ENCODE data around the gene NPPA. TPM values are rescaled to one million over a fixed set of nuclear protein-coding genes. Genes with fewer than 3 reads are reported as not detected.
"Not testable (repeated sequence)": the region's sequence is repeated elsewhere in the genome, so short reads cannot be mapped to it uniquely, and the experiment has no call there.

NPPA gene
- total RNA-seq (2021; fragmentation: NEBNext Ultra II Directional; extraction: Animal tissue kit (Norgen Biotek cat#: 25700)): not detected
- long read RNA-seq: 0 reads

DNA sequence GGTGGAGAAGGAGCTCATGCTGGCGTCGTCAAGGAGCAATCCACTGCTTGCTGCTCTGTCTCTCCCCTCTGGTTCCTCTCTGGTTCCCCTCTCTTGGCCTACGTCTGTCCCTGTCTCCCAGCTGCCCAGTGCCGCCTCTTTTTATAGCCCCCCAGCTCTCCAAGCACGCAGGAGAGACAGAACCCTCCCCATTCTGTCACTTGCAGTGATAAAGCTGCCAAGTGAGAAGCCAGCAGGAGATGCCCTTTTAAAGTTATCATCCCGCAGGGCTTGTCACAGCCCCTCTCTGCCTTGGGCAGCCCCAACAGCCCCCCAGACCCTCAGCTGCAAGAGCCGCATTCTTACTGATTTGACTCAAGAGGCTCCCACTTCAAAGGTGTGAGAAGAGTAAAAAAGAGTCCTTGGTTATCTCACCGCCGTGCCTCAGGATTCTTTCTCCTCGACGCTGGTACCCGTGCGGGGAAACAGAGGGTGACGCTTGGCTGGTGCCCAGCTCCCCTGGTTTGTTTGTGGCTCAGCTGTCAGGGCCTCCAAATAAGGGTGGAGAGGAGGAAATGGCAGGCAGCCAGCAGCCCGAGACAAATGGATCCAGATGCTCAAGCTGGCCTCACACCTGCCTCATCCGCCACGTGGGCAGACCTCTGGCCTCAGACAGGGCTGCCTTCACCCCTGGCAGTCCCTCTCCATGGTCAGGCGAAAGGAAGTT, at the start of gene NPPA:
TSS of gene NPPA (minus strand) at position 117 of the 706 bp plus-strand sequence. CDS start at position 18, 99 bp downstream.
- Mint-ChIP-seq H3K4me1 (ENCODE audit: low read depth) (peaks cover 8% of the 10 kb centered on the region; the same call in 1 of the 2 replicates), H3K27ac (no peak within 1 kb of the TSS), H3K27me3 (ENCODE audit: insufficient read depth) (peaks cover 22% of the 10 kb centered on the region), H3K4me3 (no peak within 1 kb of the TSS), H3K9me3 (no peaks in the 10 kb centered on the region), H3K36me3 (ENCODE audit: low read depth) (peaks cover 18% of the 10 kb centered on the region)
- DNase-seq: no peak
- TF ChIP-seq, protein P1, sequence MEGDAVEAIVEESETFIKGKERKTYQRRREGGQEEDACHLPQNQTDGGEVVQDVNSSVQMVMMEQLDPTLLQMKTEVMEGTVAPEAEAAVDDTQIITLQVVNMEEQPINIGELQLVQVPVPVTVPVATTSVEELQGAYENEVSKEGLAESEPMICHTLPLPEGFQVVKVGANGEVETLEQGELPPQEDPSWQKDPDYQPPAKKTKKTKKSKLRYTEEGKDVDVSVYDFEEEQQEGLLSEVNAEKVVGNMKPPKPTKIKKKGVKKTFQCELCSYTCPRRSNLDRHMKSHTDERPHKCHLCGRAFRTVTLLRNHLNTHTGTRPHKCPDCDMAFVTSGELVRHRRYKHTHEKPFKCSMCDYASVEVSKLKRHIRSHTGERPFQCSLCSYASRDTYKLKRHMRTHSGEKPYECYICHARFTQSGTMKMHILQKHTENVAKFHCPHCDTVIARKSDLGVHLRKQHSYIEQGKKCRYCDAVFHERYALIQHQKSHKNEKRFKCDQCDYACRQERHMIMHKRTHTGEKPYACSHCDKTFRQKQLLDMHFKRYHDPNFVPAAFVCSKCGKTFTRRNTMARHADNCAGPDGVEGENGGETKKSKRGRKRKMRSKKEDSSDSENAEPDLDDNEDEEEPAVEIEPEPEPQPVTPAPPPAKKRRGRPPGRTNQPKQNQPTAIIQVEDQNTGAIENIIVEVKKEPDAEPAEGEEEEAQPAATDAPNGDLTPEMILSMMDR (IDR thresholded peaks at IDR 0.05): no peak

DNA sequence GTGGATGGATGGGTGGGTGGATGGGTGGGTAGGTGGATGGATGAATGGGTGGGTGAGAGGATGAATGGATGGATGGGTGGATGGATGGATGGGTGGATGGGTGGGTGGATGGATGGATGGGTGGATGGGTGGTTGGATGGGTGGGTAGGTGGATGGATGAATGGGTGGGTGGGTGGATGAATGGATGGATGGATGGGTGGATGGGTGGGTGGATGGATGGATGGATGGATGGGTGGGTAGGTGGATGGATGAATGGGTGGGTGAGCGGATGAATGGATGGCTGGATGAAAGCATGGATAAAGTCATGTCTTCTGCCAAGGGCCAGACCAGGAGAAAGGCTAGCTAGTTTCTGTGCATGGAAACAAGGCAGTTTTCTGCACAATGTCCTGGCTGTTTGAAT, 46.9 kb upstream of the NPPA start:
- Mint-ChIP-seq H3K4me1 (ENCODE audit: low read depth) (peaks cover 10% of the 10 kb centered on the region; the same call in 1 of the 2 replicates), H3K27me3 (ENCODE audit: insufficient read depth) (peaks cover 24% of the 10 kb centered on the region)
- not testable (repeated sequence) for H3K36me3 Mint-ChIP-seq (ENCODE audit: low read depth); H3K9me3 Mint-ChIP-seq; DNase-seq; H3K27ac Mint-ChIP-seq; H3K4me3 Mint-ChIP-seq

DNA sequence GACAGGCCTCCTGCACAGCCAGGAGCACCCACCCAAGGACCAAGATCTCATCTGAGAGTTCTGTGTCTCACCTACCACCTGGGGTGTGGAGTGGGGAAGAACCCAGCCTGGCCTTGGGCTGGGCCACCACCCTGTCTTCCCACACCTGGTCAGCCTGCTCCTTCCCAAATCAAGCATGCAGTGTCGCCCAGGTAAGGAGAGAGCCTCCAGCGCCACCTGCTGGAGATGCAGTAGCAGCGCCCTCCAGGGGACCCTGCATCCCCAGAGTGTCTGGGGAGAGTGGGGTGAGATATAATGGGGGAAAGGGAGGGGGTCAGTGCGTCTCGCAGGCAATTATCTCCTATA, 46.3 kb upstream of the NPPA start:
- Mint-ChIP-seq H3K9me3 (no peaks in the 10 kb centered on the region), H3K4me3 (no peak overlapping the region), H3K27me3 (ENCODE audit: insufficient read depth) (peaks cover 25% of the 10 kb centered on the region), H3K27ac (no peak overlapping the region), H3K36me3 (ENCODE audit: low read depth) (no peaks in the 10 kb centered on the region), H3K4me1 (ENCODE audit: low read depth) (peaks cover 10% of the 10 kb centered on the region; the same call in 1 of the 2 replicates)
- TF ChIP-seq, protein P1 (IDR thresholded peaks at IDR 0.05): peak; percentile 90
- DNase-seq: peak; percentile 23

DNA sequence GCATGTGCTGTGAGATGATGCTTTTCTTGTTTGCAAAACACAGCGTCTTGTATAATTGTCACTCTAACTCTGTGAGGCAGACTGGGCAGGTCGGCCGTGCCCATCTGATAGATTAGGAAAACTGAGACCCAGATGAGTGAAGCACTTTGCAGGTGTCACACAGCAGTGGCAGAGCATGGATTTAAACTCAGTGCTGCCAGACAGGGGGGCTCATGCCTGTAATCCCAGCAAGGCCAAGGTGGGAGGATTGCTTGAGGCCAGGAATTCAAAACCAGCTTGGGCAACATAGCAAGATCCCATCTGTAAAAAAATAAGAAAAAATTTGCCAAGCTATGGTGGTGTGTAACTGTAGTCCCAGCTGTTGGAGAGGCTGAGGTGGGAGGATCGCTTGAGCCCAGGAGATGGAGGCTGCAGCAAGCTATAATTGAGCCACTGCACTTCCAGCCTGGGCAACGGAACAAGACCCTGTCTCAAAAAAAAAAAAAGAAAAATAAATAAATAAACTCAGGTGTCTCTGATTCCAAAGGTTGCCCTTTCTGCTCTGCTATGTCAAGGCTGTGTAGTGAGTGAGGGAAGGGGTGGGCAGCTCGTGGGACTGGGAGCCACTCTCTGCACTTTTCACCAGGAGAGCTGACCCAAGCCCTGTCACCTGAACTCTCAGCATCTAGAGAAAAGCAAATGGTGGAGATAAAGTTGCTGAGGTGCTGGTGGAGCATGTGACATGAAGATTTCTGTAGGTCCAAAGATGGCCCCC, 44.0 kb upstream of the NPPA start:
- Mint-ChIP-seq H3K27me3 (ENCODE audit: insufficient read depth) (peaks cover 26% of the 10 kb centered on the region), H3K4me3 (no peak overlapping the region), H3K27ac (no peak overlapping the region), H3K36me3 (ENCODE audit: low read depth) (no peaks in the 10 kb centered on the region), H3K9me3 (no peaks in the 10 kb centered on the region), H3K4me1 (ENCODE audit: low read depth) (peaks cover 3% of the 10 kb centered on the region; the same call in 1 of the 2 replicates)
- DNase-seq: no peak
- TF ChIP-seq, protein P1 (IDR thresholded peaks at IDR 0.05): no peak

DNA sequence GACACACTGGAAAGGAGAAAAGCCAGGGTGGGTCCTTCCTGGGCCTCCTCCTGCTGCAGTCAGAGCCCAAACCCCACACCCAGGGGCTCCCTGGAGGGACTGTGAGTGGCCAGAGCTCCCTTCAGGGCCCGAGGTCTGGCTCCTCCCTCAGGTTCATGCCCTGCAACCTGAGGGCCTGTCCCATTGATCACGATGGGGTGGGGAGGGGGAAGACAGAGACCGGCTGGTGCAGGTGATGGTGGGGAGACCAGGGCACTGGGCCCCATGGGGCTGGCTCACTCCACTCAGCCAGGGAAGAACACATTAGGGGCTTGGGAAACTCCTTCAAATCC, 41.3 kb upstream of the NPPA start:
- Mint-ChIP-seq H3K27me3 (ENCODE audit: insufficient read depth) (peaks cover 34% of the 10 kb centered on the region), H3K27ac (no peak overlapping the region), H3K4me1 (ENCODE audit: low read depth) (no peaks in the 10 kb centered on the region), H3K36me3 (ENCODE audit: low read depth) (no peaks in the 10 kb centered on the region), H3K9me3 (no peaks in the 10 kb centered on the region), H3K4me3 (no peak overlapping the region)
- no peak for DNase-seq
- TF ChIP-seq, protein P1 (IDR thresholded peaks at IDR 0.05): no peak
